SKM-1 treated with dmso at 0.1 percent for 144 hours (cell line): Measurements from ENCODE around the gene HMCN1.
"Not testable (repeated sequence)": the region's sequence is repeated elsewhere in the genome, so short reads cannot be mapped to it uniquely, and the experiment has no call there.

Experiments
- DNase-seq: peaks from one replicate; lab custom pipeline; 2025; ENCODE audit not compliant: unreplicated experiment; lab: John Stamatoyannopoulos, UW

The HMCN1 gene

DNA sequence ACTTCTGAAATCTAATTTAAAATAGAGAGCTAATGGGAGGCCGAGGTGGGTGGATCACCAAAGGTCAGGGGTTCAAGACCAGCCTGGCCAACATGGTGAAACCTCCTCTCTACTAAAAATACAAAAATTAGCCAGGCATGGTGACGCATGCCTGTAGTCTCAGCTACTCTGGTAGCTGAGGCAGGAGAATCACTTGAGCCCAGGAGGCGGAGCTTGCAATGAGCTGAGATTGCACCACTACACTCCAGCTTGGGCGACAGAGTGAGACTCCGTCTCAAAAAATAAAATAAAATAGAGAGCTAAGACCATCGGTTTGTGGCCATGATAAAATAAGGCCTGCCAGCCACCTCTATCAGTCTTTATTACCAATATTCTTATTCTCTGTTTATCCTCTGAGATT lies 452.1 kb downstream of the HMCN1 start:
- DNase-seq = not testable (repeated sequence)

DNA sequence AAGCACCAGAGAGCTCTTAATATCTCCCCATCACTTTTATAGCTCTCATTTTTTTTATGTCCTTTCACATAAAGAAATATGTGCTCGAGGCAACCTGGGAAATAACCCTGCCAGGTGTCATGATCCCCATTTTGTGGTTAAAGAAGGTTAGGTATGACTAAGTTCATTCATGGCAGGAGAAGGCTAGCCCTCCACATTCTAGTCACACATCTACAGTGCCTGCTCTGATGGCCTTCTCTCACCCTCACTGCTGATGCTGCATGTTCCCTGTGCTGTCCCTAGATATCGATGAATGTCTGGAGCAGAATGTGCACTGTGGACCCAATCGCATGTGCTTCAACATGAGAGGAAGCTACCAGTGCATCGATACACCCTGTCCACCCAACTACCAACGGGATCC lies 453.4 kb downstream of the HMCN1 start:
- no peak for DNase-seq

DNA sequence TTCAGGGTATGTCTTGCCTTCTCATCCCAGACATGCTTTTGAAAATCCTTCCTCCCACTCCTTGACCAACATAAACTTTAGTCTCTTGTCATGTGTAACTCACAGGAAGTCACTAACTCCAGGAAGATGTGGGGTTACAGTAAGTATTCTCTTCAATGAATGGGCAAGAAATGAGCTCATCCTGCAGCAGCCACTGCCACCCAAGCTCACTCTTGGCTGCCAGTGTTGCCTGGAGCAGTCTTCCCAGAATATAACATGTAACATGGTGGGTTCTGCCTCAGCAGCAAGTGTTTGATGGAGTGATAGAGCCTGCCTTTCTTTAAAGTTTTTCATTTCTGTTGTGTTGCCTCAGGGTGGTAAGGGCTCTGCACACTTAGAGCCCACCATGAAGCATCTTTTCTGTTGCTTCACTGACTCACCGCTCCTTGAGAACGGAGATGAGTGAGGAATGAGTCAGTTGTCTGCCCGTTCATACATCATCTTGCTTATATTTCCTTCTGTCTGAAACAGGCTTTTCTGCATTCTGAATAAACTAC lies 453.9 kb downstream of the HMCN1 start:
- no peak for DNase-seq

DNA sequence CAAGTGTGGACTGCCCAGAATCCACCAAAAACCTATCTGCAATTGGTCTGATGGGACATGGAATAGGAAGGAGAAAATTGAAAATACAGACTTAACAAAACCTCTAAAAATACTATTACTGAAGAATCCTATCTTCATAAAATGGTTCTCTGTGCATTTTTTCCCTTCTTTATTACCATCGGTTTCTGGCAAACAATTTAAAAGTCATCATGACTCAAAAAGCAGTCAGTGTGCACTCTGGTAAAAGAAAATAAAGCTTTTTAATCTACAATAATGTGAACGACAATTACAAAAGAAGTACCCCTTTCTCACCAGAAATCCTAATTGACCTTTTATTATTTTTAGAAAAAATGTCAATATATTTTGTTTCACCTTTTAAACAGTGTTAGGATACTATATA lies 454.5 kb downstream of the HMCN1 start:
- DNase-seq = no peak

DNA sequence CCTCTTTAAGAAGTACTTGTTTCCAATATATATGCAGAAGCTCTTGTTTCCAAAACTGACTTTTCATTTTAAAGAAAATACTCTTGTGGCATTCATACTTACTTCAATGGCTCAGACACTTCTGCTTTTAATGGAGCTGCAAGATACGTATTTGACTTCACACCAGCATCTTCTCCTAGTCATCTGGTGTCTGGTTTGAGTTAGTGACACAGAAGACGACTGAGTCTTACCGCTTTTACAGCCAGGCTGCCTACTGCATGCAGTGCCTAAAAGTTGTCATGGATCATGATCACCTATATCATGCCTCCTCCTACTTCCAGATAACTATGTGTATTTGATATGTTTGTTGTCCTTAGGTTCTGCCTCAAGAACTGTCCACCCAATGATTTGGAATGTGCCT lies 455.0 kb downstream of the HMCN1 start:
- DNase-seq = no peak

DNA sequence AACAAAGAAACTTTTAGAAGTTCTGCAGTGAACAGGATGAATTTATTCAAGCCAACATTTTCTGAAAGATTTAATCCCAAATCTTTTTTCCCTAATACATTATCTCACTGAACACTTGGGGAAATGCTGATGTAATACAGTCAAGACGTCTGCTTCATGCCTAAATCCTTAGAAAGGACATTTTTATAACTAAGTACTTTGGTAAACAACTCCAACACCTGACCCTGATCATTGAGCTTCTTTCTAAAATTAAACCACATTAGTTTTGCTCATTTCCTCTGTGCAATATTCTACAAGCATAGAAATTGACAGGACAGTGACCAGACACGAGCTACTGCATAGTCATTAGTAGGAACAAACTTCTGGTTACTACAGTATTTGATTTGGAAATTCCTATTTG lies 457.3 kb downstream of the HMCN1 start:
- DNase-seq = no peak

DNA sequence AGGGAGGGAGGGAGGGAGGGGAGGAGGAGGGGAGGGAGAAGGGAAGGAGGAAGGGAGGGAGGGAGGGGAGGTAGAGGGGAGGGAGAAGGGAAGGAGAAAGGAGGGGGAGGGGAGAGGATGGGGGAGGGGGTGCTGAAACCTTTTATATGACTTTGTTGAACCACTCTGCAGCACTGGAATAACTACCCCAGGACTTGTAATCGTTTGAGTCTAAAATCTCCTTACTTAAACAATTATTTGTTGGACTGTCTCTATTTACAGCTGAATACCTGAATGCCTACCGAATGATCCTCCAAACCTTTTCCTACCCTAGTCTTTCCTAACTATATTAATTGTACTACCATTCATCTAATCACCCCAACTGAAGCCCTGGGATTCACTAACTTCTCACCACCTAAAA lies 459.0 kb downstream of the HMCN1 start:
- DNase-seq = no peak

DNA sequence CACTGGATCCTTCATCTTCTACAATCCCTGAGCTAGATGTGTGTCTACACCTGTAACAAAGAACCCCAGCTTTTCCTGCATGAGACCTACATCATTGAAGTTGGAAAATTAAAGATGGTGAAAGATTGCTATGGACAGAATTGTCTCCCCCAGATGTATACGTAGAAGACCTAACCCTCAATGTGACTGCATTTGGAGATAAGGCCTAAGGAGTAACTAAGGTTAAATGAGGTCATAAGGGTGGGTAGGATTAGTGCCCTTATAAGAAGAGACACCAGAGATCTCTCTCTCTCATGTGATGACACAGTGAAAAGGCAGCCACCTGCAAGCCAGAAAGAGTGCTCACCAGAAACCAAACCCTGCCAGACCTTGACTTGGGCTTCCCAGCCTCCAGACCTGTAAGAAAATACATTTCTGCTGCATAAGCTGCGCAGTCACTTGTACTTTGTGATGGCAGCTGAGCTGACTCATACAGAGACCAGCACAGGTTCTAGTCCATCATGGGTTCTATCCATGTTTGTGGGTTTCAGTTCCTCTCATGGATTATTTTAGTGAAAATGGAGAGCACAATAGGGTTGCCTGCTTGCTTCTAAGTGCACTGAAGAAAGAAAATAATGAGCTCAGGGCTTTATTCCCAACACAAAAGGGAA lies 460.0 kb downstream of the HMCN1 start:
- DNase-seq = no peak

DNA sequence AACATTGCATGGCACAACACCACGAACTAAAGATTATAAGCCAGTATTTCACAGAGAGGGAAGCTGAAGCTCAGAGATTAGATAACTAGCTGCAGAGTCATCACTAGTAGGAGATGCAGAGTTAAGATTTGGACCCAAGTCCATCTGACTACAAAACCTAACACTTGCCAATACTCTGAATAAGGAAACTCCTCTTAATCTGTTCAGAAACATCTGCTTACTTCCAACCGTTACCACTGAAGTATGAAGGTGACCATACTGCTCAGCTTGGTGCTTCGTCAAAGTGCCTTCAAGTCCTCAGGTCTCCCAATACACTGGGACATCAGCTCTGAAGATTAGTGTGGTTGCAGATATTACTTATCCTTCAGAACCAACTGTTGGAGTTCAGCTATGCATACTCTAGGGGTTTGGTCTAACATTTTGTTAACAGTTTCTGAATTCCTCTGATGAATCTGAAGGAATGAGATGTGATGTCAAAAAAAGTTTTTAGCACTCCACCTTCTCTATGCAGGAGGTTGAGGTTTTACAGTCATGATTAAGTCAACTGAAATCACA lies 461.3 kb downstream of the HMCN1 start:
- DNase-seq = no peak

DNA sequence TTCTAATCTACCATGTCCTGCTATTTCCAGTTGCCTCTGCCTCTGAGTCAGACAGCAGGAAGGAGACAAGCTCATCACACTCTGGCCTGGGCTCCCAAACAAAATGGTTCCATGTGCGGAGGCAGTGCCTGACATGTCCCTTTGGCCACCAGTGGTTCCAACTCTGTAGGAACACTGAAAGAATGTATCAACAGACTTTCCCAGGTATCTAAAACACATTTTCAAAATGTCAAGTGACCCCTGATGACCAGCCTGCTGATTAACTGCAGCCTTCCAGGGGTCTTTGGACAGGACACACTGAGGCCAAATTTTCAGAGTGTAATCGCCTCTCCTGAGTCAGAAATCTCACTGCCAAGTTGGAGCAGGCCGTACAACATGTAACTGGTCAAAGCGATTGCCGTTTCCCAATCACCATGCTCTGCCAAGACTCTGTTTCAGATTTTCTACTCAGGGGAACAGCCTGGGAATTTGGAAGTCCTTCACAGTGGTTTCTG lies 468.1 kb downstream of the HMCN1 start:
- DNase-seq = no peak

DNA sequence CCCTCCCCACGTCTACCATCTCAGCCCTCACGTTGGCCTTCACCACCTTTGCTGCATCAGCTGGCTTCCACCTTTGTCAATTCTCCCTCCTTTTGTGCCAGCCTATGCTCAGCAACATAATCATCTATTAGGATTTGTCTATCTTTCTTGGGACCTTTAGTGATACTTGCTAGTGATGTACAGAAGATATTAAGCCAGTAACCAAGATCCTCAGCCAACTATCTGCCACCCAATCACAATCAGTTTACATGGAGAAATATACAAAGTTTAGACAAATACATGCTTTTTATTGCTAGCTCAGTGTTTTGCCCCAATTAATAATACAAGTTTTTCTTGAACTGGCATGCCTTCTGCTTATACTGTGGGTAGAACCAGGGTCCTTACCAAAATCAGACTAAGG lies 468.6 kb downstream of the HMCN1 start:
- DNase-seq = no peak

DNA sequence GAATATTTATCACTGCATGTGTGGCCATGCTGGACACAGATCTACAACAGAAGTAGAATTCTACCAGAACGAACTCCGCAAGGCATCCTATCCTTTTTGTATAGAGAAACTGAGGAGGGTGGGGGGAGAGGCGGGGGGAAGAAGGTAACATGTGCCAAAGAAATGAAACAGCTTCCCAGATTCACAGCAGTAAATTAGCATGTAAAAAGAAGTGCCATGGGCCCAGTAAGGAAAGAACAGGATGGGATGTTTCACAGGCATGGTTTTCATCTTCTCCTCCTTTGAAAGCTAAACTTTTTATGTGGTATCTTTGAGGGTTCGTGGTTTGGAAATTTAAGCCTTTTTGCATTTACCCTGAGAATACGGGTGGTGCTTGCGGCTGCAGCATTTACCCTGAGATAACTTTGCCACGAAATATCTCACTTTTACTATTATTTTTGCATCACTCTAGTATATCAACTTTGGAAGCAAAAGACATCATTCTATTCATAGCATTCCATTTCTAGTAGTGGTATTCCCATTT lies 471.9 kb downstream of the HMCN1 start:
- DNase-seq = no peak

DNA sequence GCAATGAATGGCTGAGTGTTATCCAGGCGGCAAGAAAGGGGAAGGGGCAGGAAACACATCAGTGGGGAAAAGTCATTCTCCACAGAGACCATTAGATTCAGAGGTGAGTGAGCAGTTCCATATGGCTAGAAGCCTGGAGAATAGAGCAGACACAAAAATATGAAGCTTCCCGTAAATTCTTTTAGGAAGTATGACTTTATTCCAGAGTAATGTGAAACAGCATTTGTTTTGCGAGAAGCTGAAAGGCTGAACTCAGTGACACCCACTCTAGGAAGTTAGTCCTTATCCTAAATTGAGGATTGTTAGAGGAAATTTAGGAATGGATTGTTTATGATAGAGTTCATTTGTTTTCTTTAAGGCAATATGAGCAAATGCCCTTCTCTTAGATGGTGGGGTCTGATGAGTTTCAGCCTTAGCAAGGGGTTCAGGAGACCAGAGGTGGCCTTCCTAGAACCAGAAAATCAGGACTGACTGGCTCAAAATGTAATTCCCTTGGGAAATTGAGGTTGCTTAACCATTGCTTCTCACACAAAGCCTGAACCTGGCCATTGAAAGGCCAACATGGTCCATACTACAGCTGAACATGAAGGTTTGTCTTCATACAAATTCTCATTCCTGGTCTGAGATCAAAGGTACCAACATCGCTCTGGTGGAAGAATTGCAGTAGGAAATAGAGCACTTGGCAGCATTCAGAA lies 473.3 kb downstream of the HMCN1 start:
- DNase-seq = no peak

DNA sequence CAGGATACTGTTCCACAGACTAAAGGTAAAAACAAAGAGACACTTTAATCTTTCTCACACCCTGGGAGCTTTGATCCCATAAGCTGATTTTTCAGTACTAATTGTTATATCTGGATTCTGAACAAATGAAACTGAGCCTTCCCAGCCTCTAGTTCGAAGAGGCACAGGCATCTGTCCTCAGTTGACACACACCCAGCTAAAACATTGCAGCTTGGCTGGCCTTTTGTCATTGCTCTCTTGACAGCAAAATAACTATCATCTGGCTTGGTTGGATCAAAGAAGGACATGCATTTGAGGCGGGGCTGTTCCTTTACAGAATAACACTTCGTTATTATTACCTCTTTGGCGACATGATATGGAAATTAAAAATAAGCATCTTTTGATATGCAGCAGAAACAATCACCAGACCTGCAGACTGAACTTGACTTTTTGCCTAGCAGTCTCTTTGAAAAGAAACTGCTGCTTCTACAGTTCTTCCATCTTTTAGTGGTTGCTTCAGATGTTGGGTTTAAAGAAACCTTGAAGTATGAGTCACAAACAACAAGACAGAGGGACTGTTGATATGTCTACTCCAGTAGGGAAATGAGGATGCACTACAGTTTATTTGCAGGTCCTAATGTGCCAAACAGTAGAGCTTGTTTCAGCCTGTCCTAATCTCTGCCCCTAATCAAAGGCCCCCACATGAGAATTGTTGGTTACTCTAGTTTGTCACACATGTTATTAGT lies 474.4 kb downstream of the HMCN1 start:
- no peak for DNase-seq

DNA sequence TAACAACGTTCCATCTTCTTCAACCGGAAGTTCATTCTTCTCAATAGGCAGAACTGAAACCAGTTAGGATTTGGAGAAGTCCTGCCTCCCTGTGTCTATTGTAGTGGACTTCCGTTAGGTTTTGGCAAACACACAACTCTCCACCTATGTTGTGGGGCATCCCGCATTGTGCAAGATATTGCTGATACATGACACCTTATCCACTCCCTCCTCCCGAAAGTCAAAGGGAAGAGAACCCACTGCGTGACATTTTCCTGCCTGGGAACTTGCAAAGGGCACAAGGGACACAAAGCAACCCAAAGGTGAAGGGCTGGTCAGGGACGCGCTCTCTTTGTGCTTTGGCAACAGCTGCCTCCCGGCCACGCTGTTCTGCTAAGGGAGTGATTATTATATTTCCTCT lies 476.1 kb downstream of the HMCN1 start:
- no peak for DNase-seq

DNA sequence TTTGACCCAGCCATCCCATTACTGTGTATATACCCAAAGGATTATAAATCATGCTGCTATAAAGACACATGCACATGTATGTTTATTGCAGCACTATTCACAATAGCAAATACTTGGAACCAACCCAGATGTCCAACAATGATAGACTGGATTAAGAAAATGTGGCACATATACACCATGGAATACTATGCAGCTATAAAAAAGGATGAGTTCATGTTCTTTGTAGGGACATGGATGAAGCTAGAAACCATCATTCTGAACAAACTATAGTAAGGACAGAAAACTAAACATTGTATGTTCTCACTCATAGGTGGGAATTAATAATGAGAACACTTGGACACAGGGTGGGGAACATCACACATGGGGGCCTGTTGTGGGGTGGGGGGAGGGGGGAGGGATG lies 477.4 kb downstream of the HMCN1 start:
- not testable (repeated sequence) for DNase-seq

DNA sequence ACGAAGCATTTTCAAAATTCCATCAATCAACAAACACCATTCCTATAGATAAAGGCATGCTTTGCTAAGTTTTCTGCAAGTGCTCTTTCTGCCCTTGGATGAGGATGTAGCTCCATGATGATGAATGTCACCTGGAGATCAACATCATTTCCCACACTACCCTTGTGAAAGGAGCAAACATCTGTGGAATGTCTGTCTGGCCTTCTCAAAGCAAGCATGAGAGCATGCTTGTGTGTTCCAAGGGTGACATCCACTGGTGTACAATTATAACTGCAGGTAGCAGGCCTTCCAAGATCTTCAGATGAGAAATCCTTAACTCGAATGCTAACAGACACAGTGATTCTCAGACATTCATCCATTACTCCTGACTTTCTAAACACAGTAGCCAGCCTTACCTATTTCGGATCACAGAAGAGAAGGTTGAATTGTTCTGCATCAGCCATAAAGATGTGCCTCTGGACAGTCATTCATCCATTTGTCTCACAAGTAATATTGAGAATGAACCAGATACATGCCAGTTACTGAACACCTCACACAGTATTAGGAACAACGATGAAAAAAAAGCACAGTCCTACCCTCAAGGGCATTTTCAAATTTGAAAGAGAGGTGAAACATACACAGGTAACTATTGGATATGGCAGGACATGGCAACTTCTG lies 478.5 kb downstream of the HMCN1 start:
- DNase-seq = peak; percentile 77

DNA sequence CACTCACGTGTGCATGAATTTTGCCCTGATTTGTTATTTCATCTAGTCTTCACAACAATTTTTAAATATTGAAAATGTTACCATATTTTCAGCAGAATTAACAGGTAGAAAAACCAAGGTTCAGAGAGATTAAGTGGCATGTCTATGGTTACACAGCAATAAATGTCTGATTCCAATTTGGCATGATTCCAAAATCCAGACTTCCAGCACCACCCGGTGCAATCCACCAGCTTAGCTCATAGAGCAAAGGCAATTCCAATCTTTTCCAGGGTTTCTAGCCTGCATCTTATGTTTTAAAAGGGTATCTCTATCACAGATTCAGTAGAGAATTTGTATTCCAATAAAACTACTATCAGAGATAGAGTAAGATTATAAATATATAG lies 479.0 kb downstream of the HMCN1 start:
- no peak for DNase-seq

DNA sequence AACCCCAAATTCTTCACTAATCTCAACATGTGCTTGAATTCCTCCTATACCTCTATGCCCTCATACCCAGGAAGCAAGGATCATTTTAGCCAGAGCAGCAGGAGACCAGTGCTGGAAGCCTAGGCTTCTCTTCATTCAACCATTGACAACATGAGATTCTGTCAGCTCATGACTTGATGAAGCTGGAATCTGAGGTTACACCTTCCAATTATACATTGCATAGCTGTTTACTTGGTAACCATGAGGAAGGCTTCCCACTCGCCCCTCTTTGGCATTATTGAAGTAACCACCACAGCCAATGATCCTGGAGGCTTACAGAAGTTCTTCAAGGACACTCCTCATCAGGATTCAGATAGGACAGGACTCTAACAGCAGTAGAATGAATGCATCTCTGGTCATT lies 480.6 kb downstream of the HMCN1 start:
- DNase-seq = no peak

DNA sequence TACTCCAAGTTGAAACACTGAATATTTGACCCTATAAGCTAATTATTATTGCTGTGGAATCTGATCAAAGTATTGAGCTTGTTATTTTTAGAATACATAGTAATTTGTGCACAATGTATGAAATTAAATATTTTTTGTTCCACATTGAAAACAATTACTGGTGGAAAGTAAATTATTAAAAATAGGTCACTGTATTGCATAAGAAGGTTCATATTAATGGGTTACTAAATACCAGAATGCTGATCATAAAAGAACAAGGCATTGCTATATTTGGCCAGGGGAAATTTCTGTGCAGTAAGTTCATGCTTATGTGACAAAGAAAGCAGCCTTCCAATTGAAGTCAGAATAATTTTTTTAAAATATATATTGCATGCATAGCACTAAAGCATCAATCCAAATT lies 481.4 kb downstream of the HMCN1 start:
- DNase-seq = no peak
